ENCODE measurements around the gene FGF14.

FGF14 gene

GRCh38 chr13:101703081-101703480, 698.8 kb downstream of the FGF14 start:
- TF ChIP-seq GATA3 (IDR thresholded peaks at IDR 0.05; ENCODE audit: low read depth, low read length), result no peak
- no peak for TF ChIP-seq GATA2 (IDR thresholded peaks at IDR 0.05; ENCODE audit: low read depth, low read length)

GRCh38 chr13:101700598-101700997, 701.2 kb downstream of the FGF14 start:
- no peak for TF ChIP-seq GATA3 (IDR thresholded peaks at IDR 0.05; ENCODE audit: low read depth, low read length)
- TF ChIP-seq GATA2 (IDR thresholded peaks at IDR 0.05; ENCODE audit: low read depth, low read length), result no peak

GRCh38 chr13:101698400-101698799, 703.4 kb downstream of the FGF14 start:
- TF ChIP-seq GATA3 (IDR thresholded peaks at IDR 0.05; ENCODE audit: low read depth, low read length) (0 out of 2 replicates have a peak, but pooled peaks have one; percentile 28), GATA2 (IDR thresholded peaks at IDR 0.05; ENCODE audit: low read depth, low read length) (no peak)

GRCh38 chr13:101697745-101698144, 704.1 kb downstream of the FGF14 start:
- TF ChIP-seq GATA2 (IDR thresholded peaks at IDR 0.05; ENCODE audit: low read depth, low read length) (no peak), GATA3 (IDR thresholded peaks at IDR 0.05; ENCODE audit: low read depth, low read length) (no peak)

GRCh38 chr13:101695870-101696516, 705.9 kb downstream of the FGF14 start:
- TF ChIP-seq GATA2 (IDR thresholded peaks at IDR 0.05; ENCODE audit: low read depth, low read length) (no peak), GATA3 (IDR thresholded peaks at IDR 0.05; ENCODE audit: low read depth, low read length) (no peak)

- TF ChIP-seq GATA3 (IDR thresholded peaks at IDR 0.05; ENCODE audit: low read depth, low read length), result no peak
- TF ChIP-seq GATA2 (IDR thresholded peaks at IDR 0.05; ENCODE audit: low read depth, low read length), result no peak
Measured at GRCh38 chr13:101691341-101691860, 710.4 kb downstream of the FGF14 start.

GRCh38 chr13:101690871-101691270, 711.0 kb downstream of the FGF14 start:
- TF ChIP-seq GATA3 (IDR thresholded peaks at IDR 0.05; ENCODE audit: low read depth, low read length), result no peak

- TF ChIP-seq GATA3 (IDR thresholded peaks at IDR 0.05; ENCODE audit: low read depth, low read length) (no peak), GATA2 (IDR thresholded peaks at IDR 0.05; ENCODE audit: low read depth, low read length) (no peak)
Measured at GRCh38 chr13:101686003-101686402, 715.8 kb downstream of the FGF14 start.

GRCh38 chr13:101681834-101682233, 720.0 kb downstream of the FGF14 start:
- no peak for TF ChIP-seq GATA2 (IDR thresholded peaks at IDR 0.05; ENCODE audit: low read depth, low read length)
- TF ChIP-seq GATA3 (IDR thresholded peaks at IDR 0.05; ENCODE audit: low read depth, low read length), result no peak

GRCh38 chr13:101673360-101674105, 728.3 kb downstream of the FGF14 start:
- no peak for TF ChIP-seq GATA2 (IDR thresholded peaks at IDR 0.05; ENCODE audit: low read depth, low read length)
- no peak for TF ChIP-seq GATA3 (IDR thresholded peaks at IDR 0.05; ENCODE audit: low read depth, low read length)

GRCh38 chr13:101661839-101662238, 740.0 kb downstream of the FGF14 start:
- no peak for TF ChIP-seq GATA3 (IDR thresholded peaks at IDR 0.05; ENCODE audit: low read depth, low read length)
- no peak for TF ChIP-seq GATA2 (IDR thresholded peaks at IDR 0.05; ENCODE audit: low read depth, low read length)
